Prostate gland (tissue), 2 donors: ENCODE measurements around the gene DOCK10.

Experiments used
- CTCF ChIP-seq, 4 experiments: fragments of 200-600 bp in 2 of 4; fragments of 450-650 bp in 2 of 4; sonication (generic) in 2 of 4; IDR thresholded peaks; 1 replicate in 3 of 4; 2 replicates in 1 of 4; pipeline ENCODE4 v1.5.1; 2016 to 2019; ENCODE audit warnings: antibody characterized with exemption in 4 of 4, mild to moderate bottlenecking in 2 of 4, moderate library complexity in 2 of 4
- POLR2AphosphoS5 ChIP-seq: sonication (generic); formaldehyde crosslinking; IDR thresholded peaks from one replicate; pipeline ENCODE4 v1.6.1; 2017; ENCODE audit warnings: antibody characterized with exemption

- TF ChIP-seq CTCF (IDR thresholded peaks at IDR 0.05) (no peak), POLR2AphosphoS5 (no peak)
These were observed 206.0 kb downstream of the DOCK10 start for GRCh38 chr2:224836263-224836662.
